HG02970 (cell line): Measurements from ENCODE around the gene TNP2.

ENCODE experiments used
- ATAC-seq: cut with Tn5 transposase; IDR thresholded peaks from one replicate; pipeline ENCODE4 v1.9.1; 2021; ENCODE audit warnings: mild to moderate bottlenecking, moderate library complexity, moderate number of reproducible peaks; ENCODE audit not compliant: unreplicated experiment, low FRiP score

TNP2 gene

DNA sequence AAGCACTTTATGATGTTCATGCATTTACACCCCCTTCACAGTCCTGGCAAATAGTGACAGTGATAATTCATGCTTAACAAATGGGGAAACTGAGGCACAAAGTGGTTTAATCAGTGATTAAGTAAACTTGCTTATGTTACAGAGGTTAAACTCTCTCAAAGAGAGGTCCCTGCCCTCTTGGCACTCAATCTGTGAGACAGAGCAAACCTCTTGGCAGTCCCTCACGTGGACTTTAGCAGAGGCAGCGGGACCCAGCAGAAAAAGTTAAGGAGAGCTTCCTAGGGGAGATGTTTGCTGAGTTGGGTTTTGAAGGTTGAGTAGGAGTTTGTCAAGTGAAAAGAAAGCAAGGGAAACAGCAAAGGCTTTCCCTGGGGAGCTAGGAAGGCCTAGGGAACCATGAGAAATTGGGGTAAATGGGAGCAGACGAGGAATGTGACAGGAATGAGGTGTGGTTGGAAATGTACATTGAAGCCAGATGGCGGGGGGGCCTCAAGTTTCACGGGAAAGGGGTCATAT, 23.8 kb downstream of the TNP2 start:
- no peak for ATAC-seq

DNA sequence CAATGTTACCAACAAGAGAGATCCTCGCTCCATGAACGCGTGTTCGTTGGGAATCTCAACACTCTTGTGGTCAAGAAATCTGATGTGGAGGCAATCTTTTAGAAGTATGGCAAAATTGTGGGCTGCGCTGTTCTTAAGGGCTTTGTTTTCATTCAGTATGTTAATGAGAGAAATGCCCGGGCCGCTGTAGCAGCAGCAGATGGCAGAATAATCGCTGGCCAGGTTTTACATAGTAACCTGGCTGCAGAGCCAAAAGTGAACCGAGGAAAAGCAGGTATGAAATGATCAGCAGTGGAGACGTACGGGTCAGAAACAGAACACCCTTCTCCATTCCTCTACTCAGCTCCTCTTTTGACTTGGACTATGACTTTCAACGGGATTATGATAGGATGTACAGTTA, 26.5 kb downstream of the TNP2 start:
- no peak for ATAC-seq

DNA sequence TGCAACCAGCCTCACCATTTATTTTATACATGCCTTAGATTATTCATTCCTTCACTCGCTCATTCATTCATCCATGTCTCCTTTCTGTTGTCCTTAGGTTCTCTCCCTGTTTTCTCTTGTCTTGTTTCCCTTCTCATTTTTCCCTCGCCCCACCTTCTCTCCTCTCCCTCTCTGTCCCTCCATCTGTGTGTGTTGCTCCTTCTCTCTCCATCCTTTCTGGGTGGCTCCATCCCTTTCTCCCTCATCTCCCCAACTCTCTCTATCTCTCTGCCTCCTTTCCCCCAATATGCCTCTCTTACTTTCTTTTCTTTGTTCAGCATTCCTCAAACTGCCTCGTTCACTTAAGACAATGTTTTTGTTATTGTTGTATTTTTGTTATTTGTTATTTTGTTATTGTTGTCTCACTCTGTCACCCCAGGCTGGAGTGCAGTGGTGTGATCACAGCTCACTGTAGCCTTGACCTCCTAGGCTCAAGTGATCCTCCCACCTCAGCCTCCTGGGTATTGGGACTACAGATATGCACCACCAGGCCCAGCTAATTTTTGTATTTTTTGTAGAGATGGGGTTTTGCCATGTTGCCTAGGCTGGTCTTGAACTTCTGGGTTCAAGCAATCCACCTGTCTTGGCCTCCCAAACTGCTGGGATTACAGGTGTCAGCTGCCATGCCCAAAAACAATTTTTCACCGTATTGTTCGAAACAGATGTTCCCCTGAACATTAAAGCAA, 27.5 kb downstream of the TNP2 start:
- ATAC-seq, result no peak

DNA sequence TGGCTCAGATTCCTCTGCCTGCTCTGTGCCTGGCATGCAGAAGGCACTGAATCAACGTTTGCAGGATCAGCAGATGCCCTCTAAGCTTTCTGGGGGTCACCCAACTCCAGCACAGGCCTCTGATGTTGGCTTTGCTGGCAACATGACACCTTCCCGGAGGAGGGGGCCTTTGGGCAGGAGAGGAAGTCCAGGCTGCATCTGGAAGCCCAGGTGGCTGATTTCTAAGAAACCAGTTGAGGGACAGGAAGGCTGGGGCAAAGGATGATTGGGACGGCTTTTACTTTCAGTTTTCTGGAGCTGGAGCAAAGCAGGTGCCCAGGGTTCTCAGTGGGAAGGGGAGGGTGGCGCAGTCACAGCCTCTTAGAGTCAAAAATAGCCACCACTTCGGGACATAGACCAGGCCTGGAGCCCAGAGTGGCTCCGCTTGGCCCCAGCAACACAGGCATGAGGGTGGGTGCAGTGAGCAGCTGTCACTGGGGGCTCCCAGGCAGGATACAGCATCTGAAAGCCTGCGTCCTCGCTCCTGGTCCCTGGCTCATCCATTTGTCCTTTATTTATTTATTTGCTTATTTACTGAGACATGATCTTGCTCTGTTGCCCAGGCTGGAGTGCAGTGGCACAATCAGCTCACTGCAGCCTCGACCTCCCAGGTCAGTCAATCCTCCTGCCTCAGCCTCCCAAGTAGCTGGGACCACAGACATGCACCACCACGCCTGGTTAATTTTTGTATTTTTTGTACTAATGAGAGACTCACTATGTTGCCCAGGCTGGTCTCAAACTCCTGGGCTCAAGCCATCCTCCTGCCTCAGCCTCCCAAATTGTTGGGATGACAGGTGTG, 28.3 kb downstream of the TNP2 start:
- ATAC-seq, result no peak

DNA sequence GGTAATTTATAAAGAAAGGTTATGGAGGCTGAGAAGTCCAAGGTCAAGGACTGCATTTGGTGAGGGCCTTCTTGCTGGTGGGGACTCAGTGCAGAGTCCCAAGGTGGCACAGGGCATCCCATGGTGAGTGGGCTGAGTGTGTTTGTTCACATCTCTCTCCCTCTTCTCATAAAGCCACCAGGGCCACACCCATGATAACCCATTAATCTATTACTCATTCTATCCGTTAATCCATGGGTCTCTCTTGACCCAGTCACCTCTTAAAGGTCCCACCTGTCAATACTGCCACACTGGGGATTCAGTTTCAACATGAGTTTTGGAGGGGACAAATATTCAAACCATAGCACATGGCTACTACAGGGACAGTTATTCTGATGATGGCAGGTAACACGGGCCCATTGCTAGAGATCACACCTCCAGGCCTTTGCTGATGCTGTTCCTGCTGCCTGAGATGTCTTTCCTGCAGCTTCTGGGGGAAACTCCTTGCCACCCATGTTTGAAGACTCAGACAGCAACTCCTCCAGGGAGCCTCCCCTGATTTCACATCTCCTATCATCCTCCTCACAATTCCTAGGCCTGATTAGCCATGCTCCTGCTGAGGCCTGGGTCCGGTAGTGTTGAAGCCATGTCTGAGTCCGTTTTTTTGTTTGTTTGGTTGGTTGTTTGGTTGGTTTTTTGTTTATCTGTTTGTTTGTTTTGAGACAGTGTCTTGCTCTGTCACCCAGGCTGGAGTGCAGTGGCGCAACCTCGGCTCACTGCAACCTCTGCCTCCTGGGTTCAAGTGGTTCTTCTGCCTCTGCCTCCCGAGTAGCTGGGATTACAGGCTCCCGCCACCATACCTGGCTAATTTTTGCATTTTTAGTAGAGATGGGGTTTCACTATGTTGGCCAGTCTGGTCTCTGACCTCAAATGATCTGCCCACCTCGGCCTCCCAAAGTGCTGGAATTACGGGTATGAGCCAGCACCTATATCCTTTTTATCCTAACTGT, 29.2 kb downstream of the TNP2 start:
- no peak for ATAC-seq

DNA sequence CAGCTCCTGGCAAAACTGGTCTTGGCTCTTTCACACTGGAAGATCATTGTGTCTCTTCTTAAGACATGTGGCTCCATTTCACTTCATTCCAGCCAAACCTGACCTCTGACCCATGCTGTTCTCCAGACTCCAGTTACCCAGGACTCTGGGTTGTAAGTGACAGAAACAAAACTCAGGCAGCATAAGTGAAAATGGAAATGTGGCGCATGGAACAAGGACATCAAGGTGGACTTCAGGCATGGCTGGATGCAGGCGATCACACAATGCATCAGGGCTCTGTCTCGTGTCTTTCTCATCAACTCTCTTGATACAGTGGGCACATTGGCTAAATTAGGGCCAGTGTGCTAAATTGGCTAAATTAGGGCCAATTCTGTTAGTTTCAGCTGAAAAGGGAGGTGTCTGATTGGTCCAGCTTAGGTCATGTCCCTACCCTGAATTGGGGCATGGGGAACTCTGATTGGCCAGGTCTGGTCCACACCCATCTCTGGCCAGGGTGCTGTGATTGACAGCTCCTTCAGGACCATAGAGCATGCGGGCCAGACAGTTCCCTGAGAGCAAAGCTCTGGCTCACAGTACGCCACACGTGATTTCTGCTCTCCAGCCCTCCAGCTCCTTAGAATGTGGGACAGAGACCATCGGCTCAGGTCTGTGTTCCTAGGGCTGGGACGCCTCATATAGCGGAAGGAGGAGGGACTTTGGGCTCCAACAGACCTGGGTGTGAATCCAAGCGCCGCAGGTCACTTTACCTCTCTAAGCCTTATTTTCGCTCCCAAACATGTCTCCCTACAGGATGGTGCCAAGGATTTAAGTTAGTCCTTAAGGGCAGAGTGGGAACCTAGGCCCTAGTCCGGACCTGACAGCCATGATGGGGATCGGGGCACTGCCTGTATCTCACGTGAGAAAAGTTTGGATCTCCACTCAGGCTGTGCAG, 30.6 kb downstream of the TNP2 start:
- no peak for ATAC-seq

DNA sequence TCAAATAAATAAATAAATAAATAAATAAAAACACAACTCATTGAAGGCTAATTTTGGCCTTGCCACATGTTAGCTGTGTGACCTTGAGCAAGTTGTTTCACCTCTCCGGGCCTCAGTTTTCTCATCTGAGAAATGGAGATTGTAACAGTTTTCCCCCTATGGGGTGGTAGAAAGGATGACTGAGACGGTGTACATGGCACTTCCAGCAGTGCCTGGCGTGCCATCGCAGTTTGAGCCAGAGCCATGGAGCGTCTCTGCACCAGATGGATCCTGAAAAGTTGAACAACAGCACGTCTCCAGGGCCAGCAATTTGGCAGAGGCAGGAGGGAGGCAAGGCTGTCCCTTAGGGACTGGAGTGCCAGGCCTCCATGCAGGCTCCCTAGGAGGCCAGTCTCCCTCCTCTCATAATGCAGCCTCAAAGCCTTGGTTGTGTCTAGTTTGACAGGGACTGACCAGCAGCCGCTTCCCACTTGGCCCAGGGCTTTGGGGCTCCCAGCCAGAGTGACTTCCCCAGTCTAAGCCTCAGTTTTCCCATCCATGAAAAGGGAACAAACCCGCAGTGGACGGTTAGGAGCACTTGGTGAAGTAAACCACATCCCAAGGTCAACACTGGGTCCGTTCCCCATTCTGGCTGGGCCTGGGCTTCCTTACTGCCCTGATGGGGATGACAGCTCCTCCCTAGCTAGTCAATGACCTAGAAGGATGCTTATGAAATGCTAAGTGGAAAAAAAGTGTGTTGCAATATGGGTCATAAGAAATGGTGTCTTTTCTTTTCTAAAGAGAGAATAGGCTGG, 32.5 kb downstream of the TNP2 start:
- ATAC-seq, result no peak

DNA sequence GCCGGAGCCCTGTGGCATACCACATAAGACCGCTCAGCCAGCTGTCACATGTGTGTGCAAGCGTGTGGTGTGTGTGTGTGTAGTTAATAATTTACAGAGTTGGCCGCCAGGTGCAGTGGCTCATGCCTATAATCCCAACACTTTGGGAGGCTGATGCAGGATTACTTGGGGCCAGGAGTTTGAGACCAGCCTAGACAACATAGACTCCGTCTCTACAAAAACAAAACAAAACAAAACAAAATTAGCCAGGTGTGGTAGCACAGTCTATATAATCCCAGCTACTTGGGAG, 33.5 kb downstream of the TNP2 start:
- ATAC-seq, result no peak

DNA sequence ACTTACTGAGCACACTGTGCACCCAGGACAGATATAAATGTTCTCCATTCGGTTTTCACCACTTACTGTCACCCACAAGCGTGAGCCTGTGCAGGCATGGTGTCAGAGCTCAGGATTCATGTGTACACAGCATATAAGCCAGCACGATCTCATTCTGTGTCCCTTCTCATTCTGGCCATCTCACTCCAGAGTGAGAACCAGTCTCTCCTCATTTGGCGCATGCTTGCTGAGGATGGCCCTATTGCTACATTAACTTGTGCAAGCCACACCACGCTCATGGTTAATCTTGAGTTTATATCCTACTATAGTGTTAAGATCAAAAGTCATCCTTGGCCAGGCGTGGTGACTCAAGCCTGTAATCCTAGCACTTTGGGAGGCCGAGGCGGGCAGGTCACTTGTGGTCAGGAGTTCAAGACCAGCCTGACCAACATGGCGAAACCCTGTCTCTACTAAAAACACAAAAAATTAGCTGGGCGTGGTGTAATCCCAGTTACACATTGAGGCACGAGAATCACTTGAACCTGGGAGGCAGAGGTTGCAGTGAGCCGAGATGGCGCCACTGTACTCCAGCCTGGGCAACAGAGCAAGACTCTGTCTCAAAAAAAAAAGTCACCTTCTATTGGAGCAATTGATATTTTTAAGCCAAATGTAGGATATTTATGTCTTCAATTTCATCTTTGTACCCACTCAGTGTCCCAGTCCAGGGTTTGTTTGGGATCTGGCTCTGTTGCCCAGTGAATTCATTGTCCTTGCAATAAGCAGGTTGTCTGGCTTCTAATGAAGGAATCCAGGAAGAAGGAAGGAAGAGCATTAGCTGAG, 34.0 kb downstream of the TNP2 start:
- no peak for ATAC-seq

DNA sequence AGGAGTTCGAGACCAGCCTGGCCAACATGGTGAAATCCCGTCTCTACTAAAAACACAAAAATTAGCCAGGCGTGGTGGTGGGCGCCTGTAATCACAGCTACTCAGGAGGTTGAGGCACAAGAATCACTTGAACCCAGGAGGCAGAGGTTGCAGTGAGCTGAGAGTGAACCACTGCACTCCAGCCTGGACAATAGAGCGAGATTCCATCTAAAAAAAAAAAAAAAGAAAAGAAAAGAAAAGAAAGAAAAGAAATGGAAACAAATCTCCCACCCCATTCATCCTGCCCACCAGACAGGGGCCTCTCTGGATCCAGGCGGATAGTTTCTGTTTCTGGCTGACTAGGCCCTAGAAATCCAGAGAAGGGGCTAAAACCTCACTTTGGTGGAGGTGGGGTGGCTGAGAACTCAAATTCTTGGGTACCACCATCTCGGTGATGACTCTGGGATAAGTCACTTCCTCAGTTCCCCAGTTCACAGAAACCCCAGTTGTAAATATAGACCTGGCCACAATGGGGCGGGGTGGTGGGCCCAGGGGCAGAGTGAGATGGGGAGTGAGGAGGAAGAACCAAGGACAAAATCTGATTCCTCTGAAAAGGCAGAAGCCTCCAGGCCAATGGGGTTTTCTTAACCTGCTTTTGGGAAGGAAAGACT, 35.3 kb downstream of the TNP2 start:
- no peak for ATAC-seq

DNA sequence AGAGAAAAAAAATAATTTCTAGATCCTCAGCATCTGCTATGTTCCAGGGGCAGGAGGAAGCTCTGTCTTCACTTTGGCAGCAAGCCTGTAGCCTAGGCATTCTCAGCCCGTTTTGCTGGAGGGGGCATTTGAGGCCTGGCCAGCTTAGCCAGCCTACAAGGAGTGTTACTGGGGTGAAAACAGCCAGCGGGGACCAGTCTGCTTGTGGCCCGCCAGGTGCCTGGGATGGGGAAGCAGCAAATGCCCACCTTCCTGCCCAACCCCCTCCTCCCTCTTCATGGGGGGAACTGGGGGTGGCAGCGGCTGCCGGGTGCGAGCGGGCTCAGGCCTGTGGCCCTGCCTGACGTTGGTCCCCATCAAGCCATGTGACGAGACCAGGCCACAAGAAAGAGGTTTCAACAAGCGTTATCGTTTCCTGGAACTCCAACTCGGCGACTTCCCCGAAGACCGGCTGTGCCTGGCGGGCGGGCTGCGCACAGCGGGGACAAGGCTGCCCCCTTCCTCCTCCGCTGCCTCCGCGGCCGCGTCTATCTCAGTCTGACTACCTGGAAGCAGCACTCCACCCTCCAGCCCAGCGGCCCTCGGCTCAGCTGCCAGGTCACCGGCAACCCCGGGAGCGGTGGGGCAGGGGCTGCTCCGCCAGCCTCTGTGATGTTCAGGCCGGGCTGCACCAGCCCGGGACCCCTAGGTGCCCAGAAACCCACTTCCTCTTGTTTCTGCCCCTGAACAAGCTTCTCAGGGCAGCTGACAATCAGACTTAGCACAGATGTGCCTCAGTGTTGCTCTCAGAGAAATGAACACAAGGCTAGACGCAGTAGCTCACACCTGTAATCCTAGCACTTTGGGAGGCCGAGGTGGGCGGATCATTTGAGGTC, 36.0 kb downstream of the TNP2 start:
- no peak for ATAC-seq

DNA sequence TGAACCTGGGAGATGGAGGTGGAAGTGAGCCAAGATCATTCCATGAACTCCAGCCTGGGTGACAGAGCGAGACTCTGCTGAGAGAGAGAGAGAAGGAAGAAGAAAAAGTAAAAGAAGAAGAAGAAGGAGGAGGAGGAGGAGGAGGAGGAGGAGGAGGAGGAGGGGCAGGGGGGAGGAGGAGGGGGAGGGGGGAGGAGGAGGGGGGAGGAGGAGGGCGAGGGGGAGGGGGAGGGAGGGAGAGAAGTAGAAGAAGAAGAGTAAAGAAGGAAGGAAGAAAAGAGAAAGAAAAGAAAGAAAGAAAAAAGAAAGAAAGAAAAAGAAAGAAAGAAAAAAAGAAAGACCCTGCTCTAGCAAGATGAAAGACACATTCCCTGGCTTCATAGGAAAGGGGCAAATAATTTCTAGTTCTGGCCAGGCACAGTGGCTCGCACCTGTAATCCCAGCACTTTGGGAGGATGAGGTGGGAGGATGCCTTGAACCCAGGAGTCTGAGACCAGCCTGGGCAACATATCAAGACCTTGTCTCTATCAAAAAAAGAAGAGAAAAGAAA, 36.7 kb downstream of the TNP2 start:
- ATAC-seq, result no peak

DNA sequence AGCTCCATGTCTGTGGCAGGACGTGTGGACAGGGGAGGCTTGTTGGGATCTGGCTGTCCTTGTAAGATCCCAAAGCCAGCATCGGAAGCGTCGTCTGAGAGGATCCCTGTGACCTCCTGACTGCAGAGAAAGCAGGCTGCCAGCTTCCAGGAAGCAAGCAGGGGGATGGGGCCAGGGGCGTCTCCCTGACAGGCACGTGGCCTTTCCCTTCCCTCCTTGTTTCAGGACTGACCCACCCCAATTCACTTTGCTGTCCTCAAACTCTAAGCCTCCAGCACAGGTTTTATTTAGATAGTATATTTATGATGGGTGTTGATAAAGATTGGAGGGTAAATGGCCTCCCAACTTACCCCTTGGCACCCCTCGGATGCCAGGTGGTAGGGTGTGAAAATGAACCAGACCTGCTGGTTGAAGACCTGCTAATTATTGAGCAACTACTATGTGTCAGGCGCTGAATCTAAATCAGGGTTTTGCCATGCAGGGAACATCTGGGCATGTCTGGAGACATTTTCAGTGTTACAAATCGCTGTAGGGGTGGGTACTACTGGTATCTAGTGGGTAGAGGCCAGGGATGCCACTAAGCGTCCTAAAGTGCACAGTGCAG, 37.7 kb downstream of the TNP2 start:
- no peak for ATAC-seq

DNA sequence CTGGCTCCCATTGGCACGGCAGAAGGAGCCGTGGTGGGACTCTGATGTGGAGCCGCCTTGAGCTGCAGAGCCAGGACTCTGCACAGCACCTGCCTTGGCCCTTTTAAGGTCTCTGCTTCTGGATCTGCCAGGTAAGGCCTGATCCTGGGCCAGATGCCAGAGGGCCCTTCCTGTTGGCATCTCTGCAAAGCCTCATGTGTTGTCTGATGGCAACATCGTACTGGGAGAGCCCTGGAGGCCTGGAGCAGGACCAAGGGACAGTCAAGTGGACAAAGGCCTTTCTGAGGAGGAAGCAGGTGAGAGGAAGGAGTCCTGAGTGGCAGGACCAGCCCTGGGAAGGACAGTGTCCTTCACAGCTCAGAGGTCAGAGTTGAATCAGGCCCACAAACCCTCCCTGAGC, 39.2 kb downstream of the TNP2 start:
- no peak for ATAC-seq

DNA sequence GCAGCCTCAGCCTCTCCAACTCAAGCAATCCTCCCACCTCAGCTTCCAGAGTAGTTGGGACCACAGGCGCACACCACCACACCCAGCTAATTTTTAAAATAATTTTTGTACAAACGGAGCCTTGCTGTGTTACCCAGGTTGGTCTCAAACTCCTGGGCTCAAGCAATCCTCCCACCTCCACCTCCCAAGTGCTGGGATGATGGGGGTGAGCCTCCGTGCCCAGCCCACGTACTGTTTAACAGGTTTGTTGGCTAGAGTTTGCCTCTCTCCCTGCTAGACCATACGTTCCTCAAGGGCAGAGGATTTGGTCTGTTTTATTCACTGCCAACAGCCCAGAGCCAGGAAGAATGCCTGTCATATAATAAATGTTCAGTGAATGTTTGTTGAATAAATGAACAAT, 39.7 kb downstream of the TNP2 start:
- no peak for ATAC-seq
